ENCODE data around the gene CHDH.

CHDH gene

DNA sequence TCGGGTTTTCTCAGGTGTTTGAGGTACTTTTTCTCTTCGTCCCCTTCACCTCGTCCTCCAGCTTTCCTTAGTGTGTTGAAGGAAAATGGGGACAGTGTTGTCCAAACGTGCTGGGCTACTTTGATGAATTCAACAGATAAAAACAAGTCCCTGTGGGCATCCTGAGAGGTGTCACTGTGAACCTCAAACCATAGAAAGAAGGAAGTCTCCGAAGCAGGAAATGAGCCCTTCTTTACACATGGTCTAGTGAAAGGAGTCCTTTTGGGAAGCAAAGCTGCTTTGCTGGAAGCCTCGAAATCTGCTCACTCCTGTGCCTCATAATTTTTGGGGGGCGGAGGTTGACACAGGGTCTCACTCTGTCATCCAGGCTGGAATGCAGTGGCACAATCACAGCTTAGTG is 10.7 kb upstream of the CHDH start:
- TF ChIP-seq, protein P1, sequence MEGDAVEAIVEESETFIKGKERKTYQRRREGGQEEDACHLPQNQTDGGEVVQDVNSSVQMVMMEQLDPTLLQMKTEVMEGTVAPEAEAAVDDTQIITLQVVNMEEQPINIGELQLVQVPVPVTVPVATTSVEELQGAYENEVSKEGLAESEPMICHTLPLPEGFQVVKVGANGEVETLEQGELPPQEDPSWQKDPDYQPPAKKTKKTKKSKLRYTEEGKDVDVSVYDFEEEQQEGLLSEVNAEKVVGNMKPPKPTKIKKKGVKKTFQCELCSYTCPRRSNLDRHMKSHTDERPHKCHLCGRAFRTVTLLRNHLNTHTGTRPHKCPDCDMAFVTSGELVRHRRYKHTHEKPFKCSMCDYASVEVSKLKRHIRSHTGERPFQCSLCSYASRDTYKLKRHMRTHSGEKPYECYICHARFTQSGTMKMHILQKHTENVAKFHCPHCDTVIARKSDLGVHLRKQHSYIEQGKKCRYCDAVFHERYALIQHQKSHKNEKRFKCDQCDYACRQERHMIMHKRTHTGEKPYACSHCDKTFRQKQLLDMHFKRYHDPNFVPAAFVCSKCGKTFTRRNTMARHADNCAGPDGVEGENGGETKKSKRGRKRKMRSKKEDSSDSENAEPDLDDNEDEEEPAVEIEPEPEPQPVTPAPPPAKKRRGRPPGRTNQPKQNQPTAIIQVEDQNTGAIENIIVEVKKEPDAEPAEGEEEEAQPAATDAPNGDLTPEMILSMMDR (IDR thresholded peaks at IDR 0.05; ENCODE audit: control insufficient read depth, extremely low read depth, insufficient read depth) = no peak
- no peak overlapping the region for H3K4me3 ChIP-seq (ENCODE audit: low read depth, low read length)
- DNase-seq (ENCODE audit: low read depth) = no peak

DNA sequence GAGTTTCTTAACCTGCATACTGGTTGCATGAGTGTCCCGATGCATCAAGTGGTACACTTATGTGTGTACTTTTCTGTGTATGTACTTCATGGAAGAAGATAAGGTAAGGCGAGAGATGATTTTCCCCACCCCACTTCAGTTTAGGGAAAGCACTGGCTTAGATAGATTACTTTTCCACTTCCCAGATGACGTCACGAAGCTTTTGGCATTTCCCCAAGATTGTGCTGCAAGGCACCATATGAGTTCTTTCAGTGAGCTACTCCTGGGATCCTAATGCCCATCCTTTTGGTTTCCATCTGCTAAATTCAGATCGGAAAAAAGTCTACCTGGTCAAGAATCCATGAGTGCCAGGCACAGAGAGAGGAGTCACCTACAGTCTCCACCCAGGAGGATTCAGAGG is 4.7 kb upstream of the CHDH start:
- H3K4me3 ChIP-seq (ENCODE audit: low read depth, low read length) = no peak overlapping the region
- DNase-seq (ENCODE audit: low read depth) = no peak
- TF ChIP-seq, protein P1 (IDR thresholded peaks at IDR 0.05; ENCODE audit: control insufficient read depth, extremely low read depth, insufficient read depth) = no peak

DNA sequence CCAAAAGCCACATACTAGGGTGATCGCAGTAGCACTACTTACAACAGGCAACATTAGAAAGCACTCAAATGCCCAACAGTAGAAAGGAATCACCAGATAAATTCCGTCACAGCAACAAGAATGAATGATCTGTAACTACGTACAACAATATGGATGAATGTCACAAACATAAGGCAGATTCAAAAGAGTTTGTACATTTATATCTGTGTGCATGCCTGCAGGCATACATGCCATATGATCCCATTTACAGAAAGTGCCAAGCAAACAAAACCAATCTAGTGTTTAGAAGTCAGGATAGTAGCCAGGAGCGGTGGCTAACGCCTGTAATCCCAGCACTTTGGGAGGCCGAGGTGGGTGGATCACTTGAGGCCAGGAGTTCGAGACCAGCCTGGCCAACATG is 3.7 kb upstream of the CHDH start:
- H3K4me3 ChIP-seq (ENCODE audit: low read depth, low read length) = no peak overlapping the region
- TF ChIP-seq, protein P1 (IDR thresholded peaks at IDR 0.05; ENCODE audit: control insufficient read depth, extremely low read depth, insufficient read depth) = no peak
- DNase-seq (ENCODE audit: low read depth) = no peak

DNA sequence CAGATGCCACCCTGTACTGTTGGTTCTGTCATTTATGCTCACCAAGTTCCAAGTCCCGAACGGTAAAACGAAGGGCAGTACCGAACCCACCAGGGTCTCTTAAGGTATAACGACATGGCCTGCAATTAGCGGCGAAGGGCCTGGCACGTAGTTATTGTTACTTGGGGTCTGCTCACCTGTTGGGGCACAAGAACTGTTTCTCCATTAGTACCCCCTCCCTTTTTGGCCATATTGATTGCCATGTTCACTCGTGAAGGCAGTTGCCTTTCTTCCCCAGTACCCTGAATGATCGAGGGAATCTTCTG is 584 bp upstream of the CHDH start:
- H3K4me3 ChIP-seq (ENCODE audit: low read depth, low read length) = peak overlapping the region; percentile 64
- TF ChIP-seq, protein P1 (IDR thresholded peaks at IDR 0.05; ENCODE audit: control insufficient read depth, extremely low read depth, insufficient read depth) = no peak
- DNase-seq (ENCODE audit: low read depth) = no peak

DNA sequence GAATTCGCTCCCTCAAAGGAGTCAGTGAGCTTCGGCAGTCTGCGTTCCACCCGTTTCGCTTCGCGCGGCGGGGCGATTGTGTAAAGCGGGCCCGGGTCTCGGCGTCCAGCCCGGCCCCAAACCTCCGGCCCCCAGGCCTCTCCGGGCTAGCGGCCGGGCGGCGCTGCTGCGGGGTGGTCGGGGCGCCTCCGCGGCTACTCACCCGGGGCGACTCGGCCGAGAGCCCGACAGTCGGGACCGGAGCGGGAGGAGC is 412 bp downstream of the CHDH start:
- peak overlapping the region; percentile 64 for H3K4me3 ChIP-seq (ENCODE audit: low read depth, low read length)
- TF ChIP-seq, protein P1 (IDR thresholded peaks at IDR 0.05; ENCODE audit: control insufficient read depth, extremely low read depth, insufficient read depth) = no peak
- DNase-seq (ENCODE audit: low read depth) = no peak

DNA sequence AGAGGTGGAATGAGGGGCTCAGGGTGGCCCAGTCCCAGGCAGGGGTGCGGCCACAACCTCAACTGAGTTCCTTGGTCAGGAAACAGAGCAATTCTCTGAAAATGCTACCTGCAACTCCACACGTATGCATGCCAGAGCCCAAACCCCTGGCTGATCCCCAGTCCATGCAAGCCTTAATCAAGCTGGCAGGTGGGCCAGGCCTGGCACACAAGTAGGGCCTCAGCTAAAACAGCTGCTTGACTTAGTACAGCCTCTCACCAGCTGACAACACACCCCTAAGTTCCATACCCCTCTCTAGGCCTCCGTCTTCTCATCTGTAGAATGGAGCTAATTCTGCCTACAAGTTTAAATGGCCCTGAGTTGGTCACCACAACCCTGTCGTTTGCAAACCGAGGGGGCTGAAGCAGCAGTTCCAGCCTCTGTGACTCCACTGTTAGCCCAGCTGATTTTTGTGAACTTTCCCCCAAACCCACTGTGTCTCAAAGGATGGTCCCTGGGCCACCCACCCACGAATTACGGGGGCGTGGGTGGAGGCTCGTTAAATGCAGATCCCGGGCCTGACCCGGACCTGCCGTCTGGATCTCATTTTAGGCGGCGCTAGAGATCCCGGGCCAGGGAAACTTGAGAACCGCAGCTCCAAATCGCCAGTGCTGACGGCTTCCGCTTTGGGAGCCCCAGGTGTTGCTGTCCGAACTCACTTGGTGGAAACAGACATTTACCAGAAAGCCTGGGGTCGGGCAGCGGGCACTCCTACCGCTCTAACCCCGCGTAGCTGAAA is 927 bp downstream of the CHDH start:
- peak overlapping the region; percentile 64 for H3K4me3 ChIP-seq (ENCODE audit: low read depth, low read length)
- DNase-seq (ENCODE audit: low read depth) = peak; percentile 57
- TF ChIP-seq, protein P1 (IDR thresholded peaks at IDR 0.05; ENCODE audit: control insufficient read depth, extremely low read depth, insufficient read depth) = peak; percentile 36; the same call in 1 of the 2 replicates
